ENCODE measurements around the gene RB1.

DNA sequence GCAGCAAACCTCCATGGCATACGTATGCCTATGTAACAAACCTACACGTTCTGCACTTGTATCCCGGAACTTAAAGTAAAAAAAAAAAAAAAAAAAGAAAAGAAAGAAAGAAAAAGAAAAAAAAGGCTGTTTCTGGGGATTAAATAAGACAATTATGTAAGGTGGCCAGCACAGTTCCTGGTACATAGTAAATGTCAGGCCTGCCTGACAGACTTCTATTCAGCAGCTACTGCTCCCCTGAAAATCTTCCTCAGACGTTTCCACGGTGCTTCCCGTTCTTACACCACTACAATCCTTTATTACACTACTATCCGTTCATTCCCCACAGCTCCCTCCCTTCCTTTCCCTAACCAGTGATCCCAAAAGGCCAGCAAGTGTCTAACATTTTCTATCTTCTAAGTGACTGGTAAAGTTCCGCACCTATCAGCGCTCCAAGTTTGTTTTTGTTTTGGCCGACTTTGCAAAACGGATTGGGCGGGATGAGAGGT, 636 bp upstream of the RB1 start:
- TF ChIP-seq SPI1 (IDR thresholded peaks at IDR 0.05; ENCODE audit: low read depth, low read length) = no peak
- TF ChIP-seq POLR2A (IDR thresholded peaks at IDR 0.05; ENCODE audit: low read depth, low read length) = no peak
